IMR-90 (cell line): Measurements from ENCODE around the gene GRID1. TPM values are rescaled to one million over a fixed set of nuclear protein-coding genes. Genes with fewer than 3 reads are reported as not detected.

Experiments
- ATAC-seq: fragments of 200-7000 bp; cut with Tn5 transposase; 2 replicates; pipeline ENCODE4 v1.9.1; 2020; ENCODE audit warnings: low read depth, mild to moderate bottlenecking, moderate library complexity
- BruUV-seq: library from RNA; stranded (reverse); fragments of 400-500 nt; replicated peaks from 2 replicates; lab custom pipeline; 2021; lab: Mats Ljungman, UMichigan
- CTCF ChIA-PET: fragments of 300-600 bp; formaldehyde crosslinking; extraction: SDS; loops from one replicate; lab custom pipeline; 2021; ENCODE audit warnings: antibody characterized with exemption; lab: Yijun Ruan, JAX
- POLR2A ChIA-PET: fragments of 300-600 bp; sonication (Branson Sonifier 250); formaldehyde crosslinking; loops from one replicate; lab custom pipeline; 2022; ENCODE audit warnings: antibody characterized with exemption; ENCODE audit not compliant: unreplicated experiment; lab: Charles Lee
- DNase-seq: peaks from one replicate; pipeline ENCODE4 v3.0.0; 2013
- H2AFZ ChIP-seq: replicated peaks from 2 replicates; pipeline ENCODE3; 2013; ENCODE audit warnings: low read length, mild to moderate bottlenecking; ENCODE audit not compliant: poor library complexity
- H2AK5ac ChIP-seq: 2 replicates; pipeline ENCODE4 v1.6.1; 2013; ENCODE audit warnings: low read depth, low read length, inconsistent platforms
- H2AK9ac ChIP-seq: replicated peaks from 2 replicates; pipeline ENCODE3; 2013; ENCODE audit warnings: mild to moderate bottlenecking, low read depth, low read length, moderate library complexity; ENCODE audit not compliant: poor library complexity
- H2BK120ac ChIP-seq: 2 replicates; pipeline ENCODE4 v1.6.1; 2013; ENCODE audit warnings: low read depth, low read length, inconsistent platforms
- H2BK15ac ChIP-seq: 3 replicates; pipeline ENCODE4 v1.6.1; 2013; ENCODE audit warnings: low read depth, low read length, inconsistent platforms
- H2BK20ac ChIP-seq: 2 replicates; pipeline ENCODE4 v1.6.1; 2013; ENCODE audit warnings: low read depth, mild to moderate bottlenecking, inconsistent platforms, low read length, moderate library complexity
- H2BK5ac ChIP-seq: 2 replicates; pipeline ENCODE4 v1.6.1; 2013; ENCODE audit warnings: mild to moderate bottlenecking, low read depth, low read length, inconsistent platforms; ENCODE audit not compliant: poor library complexity, severe bottlenecking
- H3K14ac ChIP-seq: replicated peaks from 2 replicates; pipeline ENCODE4 v1.6.1; 2013; ENCODE audit warnings: low read depth, low read length, inconsistent platforms
- H3K18ac ChIP-seq: 2 replicates; pipeline ENCODE4 v1.6.1; 2013; ENCODE audit warnings: low read depth, low read length, control low read depth
- H3K23ac ChIP-seq: 2 replicates; pipeline ENCODE4 v1.6.1; 2013; ENCODE audit warnings: low read depth, low read length, inconsistent platforms
- H3K27ac ChIP-seq: 2 replicates; pipeline ENCODE4 v1.5.1; 2013; ENCODE audit warnings: mild to moderate bottlenecking, control low read depth, low read length; ENCODE audit not compliant: insufficient read depth
- H3K27me3 ChIP-seq: 2 replicates; pipeline ENCODE4 v1.6.1; 2013; ENCODE audit warnings: low read length; ENCODE audit not compliant: control insufficient read depth, insufficient read depth
- H3K36me3 ChIP-seq: 2 replicates; pipeline ENCODE4 v1.6.1; 2013; ENCODE audit warnings: low read length, mixed read lengths; ENCODE audit not compliant: control insufficient read depth, insufficient read depth
- H3K4ac ChIP-seq: 2 replicates; pipeline ENCODE4 v1.6.1; 2013; ENCODE audit warnings: low read depth, low read length, inconsistent platforms
- H3K4me1 ChIP-seq: 2 replicates; pipeline ENCODE4 v1.6.1; 2013; ENCODE audit warnings: low read length, mixed read lengths; ENCODE audit not compliant: control insufficient read depth, insufficient read depth
- H3K4me2 ChIP-seq: 2 replicates; pipeline ENCODE4 v1.6.1; 2013; ENCODE audit warnings: low read depth, mild to moderate bottlenecking, control low read depth, low read length, moderate library complexity
- H3K4me3 ChIP-seq: 2 replicates; pipeline ENCODE4 v1.5.1; 2013; ENCODE audit warnings: low read depth, mild to moderate bottlenecking, control low read depth, low read length, moderate library complexity; ENCODE audit not compliant: insufficient read depth
- H3K56ac ChIP-seq: 2 replicates; pipeline ENCODE4 v1.6.1; 2013; ENCODE audit warnings: low read length, inconsistent platforms; ENCODE audit not compliant: insufficient read depth; ENCODE audit errors: extremely low read depth
- H3K79me1 ChIP-seq, 2 experiments: 2 replicates each; pipeline ENCODE4 v1.6.1; 2013; ENCODE audit warnings: low read length in 2 of 2, inconsistent platforms in 1 of 2, low read depth in 1 of 2
- H3K9ac ChIP-seq: 2 replicates; pipeline ENCODE4 v1.6.1; 2013; ENCODE audit warnings: low read depth, low read length, control low read depth
- H3K9me1 ChIP-seq: 2 replicates; pipeline ENCODE4 v1.6.1; 2013; ENCODE audit warnings: low read length, inconsistent platforms; ENCODE audit not compliant: insufficient read depth
- H3K9me3 ChIP-seq: 2 replicates; pipeline ENCODE4 v1.6.1; 2013; ENCODE audit warnings: low read length; ENCODE audit not compliant: control insufficient read depth, insufficient read depth
- H4K20me1 ChIP-seq: 2 replicates; pipeline ENCODE4 v1.6.1; 2013; ENCODE audit warnings: low read length, inconsistent platforms; ENCODE audit not compliant: insufficient read depth
- H4K5ac ChIP-seq: 2 replicates; pipeline ENCODE4 v1.6.1; 2013; ENCODE audit warnings: mild to moderate bottlenecking, low read depth, low read length, control low read depth
- H4K8ac ChIP-seq, 2 experiments: 2 replicates each; pipeline ENCODE4 v1.6.1; 2013; ENCODE audit warnings: low read depth in 2 of 2, low read length in 2 of 2, control low read depth in 1 of 2, inconsistent platforms in 1 of 2
- H4K91ac ChIP-seq: 2 replicates; pipeline ENCODE4 v1.6.1; 2013; ENCODE audit warnings: low read depth, low read length, inconsistent platforms; ENCODE audit not compliant: insufficient read depth
- CTCF ChIP-seq: conservative IDR thresholded peaks from 2 replicates; pipeline ENCODE4 v1.5.1; 2012; ENCODE audit warnings: mild to moderate bottlenecking, low read depth, low read length, improper control_type of control experiment
- FOS ChIP-seq: fragments of 150-350 bp; IDR thresholded peaks from 2 replicates; pipeline ENCODE4 v1.6.1; 2016; ENCODE audit warnings: low read depth, low read length
- MAZ ChIP-seq: IDR thresholded peaks from 2 replicates; pipeline ENCODE4 v1.6.1; 2012; ENCODE audit warnings: low read depth, mild to moderate bottlenecking, low read length, improper control_type of control experiment, moderate library complexity, borderline replicate concordance
- MXI1 ChIP-seq: IDR thresholded peaks from 2 replicates; pipeline ENCODE4 v1.6.1; 2012; ENCODE audit warnings: low read depth, mild to moderate bottlenecking, low read length, moderate library complexity, borderline replicate concordance
- NFE2L2 ChIP-seq: fragments of 150-350 bp; IDR thresholded peaks from 2 replicates; pipeline ENCODE4 v1.6.1; 2016; ENCODE audit warnings: low read depth, mild to moderate bottlenecking, low read length
- POLR2A ChIP-seq: IDR thresholded peaks from 2 replicates; pipeline ENCODE4 v1.6.1; 2012; ENCODE audit warnings: mild to moderate bottlenecking, low read depth, low read length
- RAD21 ChIP-seq: IDR thresholded peaks from 2 replicates; pipeline ENCODE4 v1.6.1; 2012; ENCODE audit warnings: low read length, improper control_type of control experiment
- RFX5 ChIP-seq: IDR thresholded peaks from 2 replicates; pipeline ENCODE4 v1.8.0; 2012; ENCODE audit warnings: low read depth, mild to moderate bottlenecking, low read length, moderate library complexity
- SMC3 ChIP-seq: fragments of 150-350 bp; IDR thresholded peaks from 2 replicates; pipeline ENCODE4 v1.6.1; 2016; ENCODE audit warnings: low read depth, mild to moderate bottlenecking, antibody characterized with exemption, low read length, moderate library complexity
- WGBS, 2 experiments: methylation state at CpG; one replicate each; pipeline versions ENCODE4 v1.1.5 to v1.1.7; 2013; ENCODE audit warnings: missing lambda C conversion rate in 2 of 2; ENCODE audit not compliant: insufficient read length in 1 of 2; ENCODE audit errors: extremely low coverage in 2 of 2; 5-methylcytosine and 5-hydroxymethylcytosine counted together
- dilution Hi-C: fragments of 300-500 bp; cut with HindIII; formaldehyde crosslinking; loops from one replicate; pipeline ENCODE4 v1.14.3; 2018; ENCODE audit warnings: low sequenced_read_pairs; ENCODE audit not compliant: unreplicated experiment
- in situ Hi-C: fragments of 300-500 bp; cut with MboI; formaldehyde crosslinking; loops from 3 replicates; pipeline ENCODE4 v1.14.3; 2019; ENCODE audit warnings: low sequenced_read_pairs, inconsistent platforms, mixed read lengths
- intact Hi-C: fragments of 100-400 bp; cut with micrococcal nuclease; formaldehyde crosslinking; loops from 2 replicates; pipeline ENCODE4 v1.10.0; 2022
- polyA plus RNA-seq, 3 experiments: library from polyadenylated mRNA; depleted of rRNA; stranded (reverse); fragments of >200 nt; gene quantifications; 2 replicates each; pipeline ENCODE4 v1.2.3, GENCODE V29; 2012; ENCODE audit warnings: low replicate concordance in 1 of 3
- total RNA-seq: library from RNA; depleted of rRNA; stranded (reverse); fragments of >200 nt; gene quantifications from 2 replicates; pipeline ENCODE4 v1.2.3, GENCODE V29; 2012
- TF ChIP-seq, protein P1 (sequence below): fragments of 150-350 bp; IDR thresholded peaks from 2 replicates; pipeline ENCODE4 v1.6.1; 2016; ENCODE audit warnings: low read depth, mild to moderate bottlenecking, low read length, moderate library complexity, borderline replicate concordance

The GRID1 gene
- total and polyA plus RNA-seq, 2 of the 4 experiments (the other 2 are of a cell fraction): not detected

- no TSS peak for BruUV-seq
- no peaks in the 10 kb centered on the region for H4K20me1 ChIP-seq
- no peak overlapping the region for H4K8ac ChIP-seq
- H2AFZ ChIP-seq: no peak overlapping the region
- no peak overlapping the region for H3K4me3 ChIP-seq
- no peak overlapping the region for H2BK20ac ChIP-seq
- no peak overlapping the region for H3K9ac ChIP-seq
- POLR2A ChIA-PET: no interaction called here
- H3K18ac ChIP-seq: no peak overlapping the region
- no peaks in the 10 kb centered on the region for H3K79me1 ChIP-seq
- no peaks in the 10 kb centered on the region for H3K27me3 ChIP-seq
- no peak overlapping the region for H3K4ac ChIP-seq
- H3K27ac ChIP-seq: no peak overlapping the region
- in situ Hi-C loops: no loop called here
- H3K4me1 ChIP-seq: no peaks in the 10 kb centered on the region
- no peak overlapping the region for H3K23ac ChIP-seq
- intact Hi-C loops: no loop called here
- H3K56ac ChIP-seq: no peak overlapping the region
- dilution Hi-C loops: no loop called here
- TF ChIP-seq POLR2A: no peak
- no peak for TF ChIP-seq CTCF
- no peak for TF ChIP-seq FOS
- TF ChIP-seq RAD21: no peak
- TF ChIP-seq RFX5: no peak
- TF ChIP-seq MAZ: no peak
- TF ChIP-seq SMC3: no peak
- TF ChIP-seq, protein P1, sequence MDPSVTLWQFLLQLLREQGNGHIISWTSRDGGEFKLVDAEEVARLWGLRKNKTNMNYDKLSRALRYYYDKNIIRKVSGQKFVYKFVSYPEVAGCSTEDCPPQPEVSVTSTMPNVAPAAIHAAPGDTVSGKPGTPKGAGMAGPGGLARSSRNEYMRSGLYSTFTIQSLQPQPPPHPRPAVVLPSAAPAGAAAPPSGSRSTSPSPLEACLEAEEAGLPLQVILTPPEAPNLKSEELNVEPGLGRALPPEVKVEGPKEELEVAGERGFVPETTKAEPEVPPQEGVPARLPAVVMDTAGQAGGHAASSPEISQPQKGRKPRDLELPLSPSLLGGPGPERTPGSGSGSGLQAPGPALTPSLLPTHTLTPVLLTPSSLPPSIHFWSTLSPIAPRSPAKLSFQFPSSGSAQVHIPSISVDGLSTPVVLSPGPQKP: no peak
- no peak for TF ChIP-seq NFE2L2
- no peak for TF ChIP-seq MXI1
- ATAC-seq (no peak), DNase-seq (no peak)
- no peak overlapping the region for H3K14ac ChIP-seq
- no peak overlapping the region for H2AK5ac ChIP-seq
- H2BK5ac ChIP-seq: no peak overlapping the region
- H4K91ac ChIP-seq: no peak overlapping the region
- CTCF ChIA-PET: no interaction called here
- no peak overlapping the region for H3K4me2 ChIP-seq
- H4K5ac ChIP-seq: no peak overlapping the region
- no peak overlapping the region for H2BK15ac ChIP-seq
- no peaks in the 10 kb centered on the region for H3K9me3 ChIP-seq
- H3K36me3 ChIP-seq: no peaks in the 10 kb centered on the region
- H2AK9ac ChIP-seq: no peak overlapping the region
- H3K9me1 ChIP-seq: no peaks in the 10 kb centered on the region
- H2BK120ac ChIP-seq: no peak overlapping the region
- WGBS, 2 experiments: 0% methylated on average over 1 of the region's 3 CpGs; no CpG with 5 or more reads in 1 of the 2 experiments
Observed at GRCh38 chr10:86311190-86311589, 55.4 kb downstream of the GRID1 start.
